Esophagus squamous epithelium (tissue), 4 donors: Measurements from ENCODE around the gene ORAI3.

Source experiments
- POLR2A ChIP-seq, 4 donors: fragments of 450-650 bp; IDR thresholded peaks; one replicate each; pipeline ENCODE4 v1.6.1; 2017; ENCODE audit warnings: antibody characterized with exemption in 4 of 4, mild to moderate bottlenecking in 4 of 4, moderate library complexity in 3 of 4
- TF ChIP-seq, protein P1 (sequence below), 6 experiments: fragments of 450-650 bp in 4 of 6; fragments of 200-600 bp in 2 of 6; sonication (generic) in 2 of 6; IDR thresholded peaks; one replicate each; pipeline ENCODE4 v1.5.1; 2016 to 2019; ENCODE audit warnings: antibody characterized with exemption in 6 of 6, mild to moderate bottlenecking in 4 of 6, moderate library complexity in 4 of 6

DNA sequence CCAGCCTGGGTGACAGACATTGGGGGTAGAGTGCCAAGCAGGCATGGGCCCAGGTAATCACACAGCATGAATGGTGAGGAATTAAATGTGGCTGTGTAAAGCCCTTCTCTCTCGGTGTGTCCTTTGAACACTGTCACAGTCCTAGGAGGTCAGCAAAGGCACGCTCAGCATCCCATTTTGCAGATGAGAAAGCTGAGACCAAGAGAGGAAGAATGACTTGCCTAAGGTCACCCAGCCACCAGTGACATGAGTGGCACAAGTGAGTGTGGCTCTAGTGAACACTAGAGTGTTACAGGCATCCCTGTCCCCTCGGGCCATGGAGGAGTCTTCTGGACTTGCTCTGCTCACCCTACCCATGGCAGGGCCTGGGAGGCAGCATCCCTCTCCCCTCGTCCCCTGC is 41.8 kb upstream of the ORAI3 start:
- TF ChIP-seq POLR2A (IDR thresholded peaks at IDR 0.05), result no peak
- TF ChIP-seq, protein P1, sequence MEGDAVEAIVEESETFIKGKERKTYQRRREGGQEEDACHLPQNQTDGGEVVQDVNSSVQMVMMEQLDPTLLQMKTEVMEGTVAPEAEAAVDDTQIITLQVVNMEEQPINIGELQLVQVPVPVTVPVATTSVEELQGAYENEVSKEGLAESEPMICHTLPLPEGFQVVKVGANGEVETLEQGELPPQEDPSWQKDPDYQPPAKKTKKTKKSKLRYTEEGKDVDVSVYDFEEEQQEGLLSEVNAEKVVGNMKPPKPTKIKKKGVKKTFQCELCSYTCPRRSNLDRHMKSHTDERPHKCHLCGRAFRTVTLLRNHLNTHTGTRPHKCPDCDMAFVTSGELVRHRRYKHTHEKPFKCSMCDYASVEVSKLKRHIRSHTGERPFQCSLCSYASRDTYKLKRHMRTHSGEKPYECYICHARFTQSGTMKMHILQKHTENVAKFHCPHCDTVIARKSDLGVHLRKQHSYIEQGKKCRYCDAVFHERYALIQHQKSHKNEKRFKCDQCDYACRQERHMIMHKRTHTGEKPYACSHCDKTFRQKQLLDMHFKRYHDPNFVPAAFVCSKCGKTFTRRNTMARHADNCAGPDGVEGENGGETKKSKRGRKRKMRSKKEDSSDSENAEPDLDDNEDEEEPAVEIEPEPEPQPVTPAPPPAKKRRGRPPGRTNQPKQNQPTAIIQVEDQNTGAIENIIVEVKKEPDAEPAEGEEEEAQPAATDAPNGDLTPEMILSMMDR (IDR thresholded peaks at IDR 0.05), result no peak
